Mammary epithelial cell (primary cell): ENCODE data around the gene HPCA.

ENCODE experiments used
- CTCF ChIP-seq, 2 donors: IDR thresholded peaks in 1 of 2; conservative IDR thresholded peaks in 1 of 2; 2 replicates each; pipeline ENCODE4 v1.5.1; 2011 to 2012; ENCODE audit warnings: inconsistent platforms in 2 of 2, low read length in 2 of 2, mild to moderate bottlenecking in 2 of 2, control low read depth in 1 of 2, low read depth in 1 of 2; ENCODE audit not compliant: insufficient read depth in 1 of 2; ENCODE audit errors: extremely low read depth in 1 of 2
- EZH2 ChIP-seq: IDR thresholded peaks from 2 replicates; pipeline ENCODE4 v1.6.1; 2012; ENCODE audit warnings: low read length, inconsistent platforms, borderline replicate concordance

- TF ChIP-seq CTCF (conservative IDR thresholded peaks at IDR 0.05 in 1 of 2, IDR thresholded peaks at IDR 0.05 in 1 of 2; ENCODE audit: extremely low read depth in 1 of 2, insufficient read depth in 1 of 2, low read depth in 1 of 2, low read length in 2 of 2) = no peak
- TF ChIP-seq EZH2 = no peak
Observed at GRCh38 chr1:32855861-32856617, 30.3 kb upstream of the HPCA start.
